GM12892 (cell line): ENCODE results near the gene ST8SIA2.

ENCODE experiments used
- POLR2AphosphoS5 ChIP-seq: IDR thresholded peaks from 2 replicates; pipeline ENCODE4 v1.6.1; 2011; ENCODE audit warnings: low read depth, low read length, control low read depth
- TAF1 ChIP-seq: IDR thresholded peaks from 2 replicates; pipeline ENCODE4 v1.6.1; 2011; ENCODE audit warnings: low read depth, mild to moderate bottlenecking, control low read depth, low read length, borderline replicate concordance

GRCh38 chr15:92492551-92493115, 99.0 kb downstream of the ST8SIA2 start:
- TF ChIP-seq POLR2AphosphoS5 (no peak), TAF1 (no peak)
